CD4-positive, CD25-positive, alpha-beta regulatory T cell (primary cell): ENCODE results near the gene SLC28A1. TPM values are rescaled to one million over a fixed set of nuclear protein-coding genes. Genes with fewer than 3 reads are reported as not detected.
A peak's percentile ranks its signal among the peaks of the same experiment; 100 is the strongest.

Experiments used
- ATAC-seq, 2 donors: fragments of 150-1000 bp; cut with Tn5 transposase; one replicate each; pipeline ENCODE4 v1.10.0; 2021; ENCODE audit warnings: low read depth in 2 of 2, moderate number of reproducible peaks in 2 of 2, moderate library complexity in 1 of 2
- DNase-seq, 3 donors: peaks; one replicate each; pipeline versions ENCODE4 v3.0.0 to v3.0.0-alpha.2; 2012 to 2022; ENCODE audit warnings: mixed read lengths in 1 of 3
- H3K27ac ChIP-seq: one replicate; pipeline ENCODE4 v1.7.0; 2013; ENCODE audit warnings: mild to moderate bottlenecking, low read length; ENCODE audit not compliant: insufficient read depth, poor library complexity, severe bottlenecking
- H3K27me3 ChIP-seq: one replicate; pipeline ENCODE4 v1.7.0; 2013; ENCODE audit warnings: low read length; ENCODE audit not compliant: control insufficient read depth, insufficient read depth
- H3K36me3 ChIP-seq: one replicate; pipeline ENCODE4 v1.7.0; 2013; ENCODE audit warnings: mild to moderate bottlenecking, low read length, moderate library complexity; ENCODE audit not compliant: control insufficient read depth, insufficient read depth
- H3K4me1 ChIP-seq: 2 replicates; pipeline ENCODE4 v1.7.0; 2013; ENCODE audit warnings: mild to moderate bottlenecking, low read length; ENCODE audit not compliant: insufficient read depth, control insufficient read depth, poor library complexity, severe bottlenecking
- H3K4me3 ChIP-seq: one replicate; pipeline ENCODE4 v1.7.0; 2013; ENCODE audit warnings: low read depth, mild to moderate bottlenecking, low read length, moderate library complexity
- H3K9me3 ChIP-seq, 2 experiments: 1 replicate in 1 of 2; 2 replicates in 1 of 2; pipeline ENCODE4 v1.7.0; 2013; ENCODE audit warnings: low read length in 2 of 2, mild to moderate bottlenecking in 1 of 2, moderate library complexity in 1 of 2; ENCODE audit not compliant: control insufficient read depth in 2 of 2
- H3K27ac Mint-ChIP-seq, 3 donors: one replicate each; pipeline ENCODE4 v1.8.0; 2020 to 2022; ENCODE audit warnings: mild to moderate bottlenecking in 3 of 3, mixed read lengths in 3 of 3, moderate library complexity in 2 of 3
- H3K27me3 Mint-ChIP-seq: one replicate; pipeline ENCODE4 v1.8.0; 2022; ENCODE audit warnings: mild to moderate bottlenecking, mixed read lengths
- H3K36me3 Mint-ChIP-seq: one replicate; pipeline ENCODE4 v1.8.0; 2020; ENCODE audit warnings: mixed read lengths
- H3K4me1 Mint-ChIP-seq, 4 donors: one replicate each; pipeline ENCODE4 v1.8.0; 2020 to 2022; ENCODE audit warnings: mixed read lengths in 4 of 4, mild to moderate bottlenecking in 1 of 4
- H3K4me3 Mint-ChIP-seq, 4 donors: one replicate each; pipeline ENCODE4 v1.8.0; 2020 to 2022; ENCODE audit warnings: mild to moderate bottlenecking in 4 of 4, mixed read lengths in 4 of 4, moderate library complexity in 3 of 4
- H3K9me3 Mint-ChIP-seq, 7 donors: one replicate each; pipeline ENCODE4 v1.8.0; 2020 to 2022; ENCODE audit warnings: mixed read lengths in 7 of 7, mild to moderate bottlenecking in 3 of 7, moderate library complexity in 2 of 7
- polyA plus RNA-seq, 4 donors: library from polyadenylated mRNA; unstranded; fragments of 300-500 nt; fragmentation: Illumina TruSeq; gene quantifications; one replicate each; pipeline ENCODE4 v1.2.3, GENCODE V29; 2021
- total RNA-seq: library from RNA; stranded (reverse); gene quantifications from one replicate; pipeline ENCODE4 v1.2.3, GENCODE V29; 2022

Gene SLC28A1
- total and polyA plus RNA-seq, 5 donors from 2014 or later: not detected

- no peak overlapping the region for H3K4me3 Mint-ChIP-seq
- H3K36me3 Mint-ChIP-seq: no peaks in the 10 kb centered on the region
- H3K27me3 Mint-ChIP-seq: peaks cover 34% of the 10 kb centered on the region
- no peak overlapping the region for H3K27ac ChIP-seq
- no peaks in the 10 kb centered on the region for H3K9me3 Mint-ChIP-seq
- peaks cover 5% of the 10 kb centered on the region for H3K27me3 ChIP-seq
- ATAC-seq (no peak), DNase-seq (no peak)
- H3K4me3 ChIP-seq: no peak overlapping the region
- peak overlapping the region in 1 of 3 donors; percentile 56 for H3K27ac Mint-ChIP-seq
- H3K36me3 ChIP-seq: no peaks in the 10 kb centered on the region
- peaks cover 4% of the 10 kb centered on the region for H3K4me1 ChIP-seq
- peaks cover 0 to 7% (median 0%) of the 10 kb centered on the region in 4 donors for H3K4me1 Mint-ChIP-seq
- H3K9me3 ChIP-seq: no peaks in the 10 kb centered on the region
Measured at GRCh38 chr15:84950570-84951111, 66.2 kb downstream of the SLC28A1 start.

DNA sequence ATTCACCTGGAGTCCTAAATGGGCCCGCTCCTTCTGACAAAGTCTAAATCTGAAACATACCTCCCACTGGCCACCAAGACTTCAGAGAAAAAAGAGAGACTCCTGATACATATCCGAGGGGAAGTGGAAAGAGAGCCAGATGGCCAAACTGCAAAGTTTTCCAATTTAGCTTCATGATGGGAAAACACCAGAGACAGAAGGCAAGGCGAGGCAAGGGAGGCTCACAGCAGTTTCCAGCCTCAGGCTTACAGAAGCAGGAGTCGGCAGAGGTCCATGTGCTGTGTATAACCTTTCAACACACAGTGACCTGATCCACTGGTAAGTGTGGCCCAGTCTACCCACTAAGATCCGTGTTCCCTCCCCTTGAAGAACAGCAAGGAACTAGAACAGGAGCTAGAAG, 67.3 kb downstream of the SLC28A1 start:
- ATAC-seq (no peak), DNase-seq (no peak)
- Mint-ChIP-seq H3K4me1 (peaks cover 0 to 13% (median 5%) of the 10 kb centered on the region in 4 donors), H3K4me3 (no peak overlapping the region), H3K9me3 (peaks cover 0 to 2% (median 0%) of the 10 kb centered on the region in 7 donors), H3K27me3 (peaks cover 42% of the 10 kb centered on the region), H3K27ac (no peak overlapping the region), H3K36me3 (no peaks in the 10 kb centered on the region)
- H3K27me3 ChIP-seq: peaks cover 8% of the 10 kb centered on the region
- H3K4me1 ChIP-seq: peaks cover 5% of the 10 kb centered on the region
- H3K4me3 ChIP-seq: no peak overlapping the region
- H3K36me3 ChIP-seq: no peaks in the 10 kb centered on the region
- no peaks in the 10 kb centered on the region for H3K9me3 ChIP-seq
- H3K27ac ChIP-seq: no peak overlapping the region

GRCh38 chr15:84953136-84953535, 68.7 kb downstream of the SLC28A1 start:
- Mint-ChIP-seq H3K27ac (no peak overlapping the region), H3K36me3 (no peaks in the 10 kb centered on the region), H3K27me3 (peaks cover 42% of the 10 kb centered on the region), H3K4me3 (no peak overlapping the region), H3K4me1 (peaks cover 0 to 13% (median 5%) of the 10 kb centered on the region in 4 donors), H3K9me3 (peaks cover 0 to 2% (median 0%) of the 10 kb centered on the region in 7 donors)
- Histone ChIP-seq H3K36me3 (no peaks in the 10 kb centered on the region), H3K27ac (no peak overlapping the region), H3K4me3 (no peak overlapping the region), H3K4me1 (peaks cover 5% of the 10 kb centered on the region), H3K27me3 (peaks cover 5% of the 10 kb centered on the region), H3K9me3 (no peaks in the 10 kb centered on the region)
- no peak for DNase-seq
- no peak for ATAC-seq

DNA sequence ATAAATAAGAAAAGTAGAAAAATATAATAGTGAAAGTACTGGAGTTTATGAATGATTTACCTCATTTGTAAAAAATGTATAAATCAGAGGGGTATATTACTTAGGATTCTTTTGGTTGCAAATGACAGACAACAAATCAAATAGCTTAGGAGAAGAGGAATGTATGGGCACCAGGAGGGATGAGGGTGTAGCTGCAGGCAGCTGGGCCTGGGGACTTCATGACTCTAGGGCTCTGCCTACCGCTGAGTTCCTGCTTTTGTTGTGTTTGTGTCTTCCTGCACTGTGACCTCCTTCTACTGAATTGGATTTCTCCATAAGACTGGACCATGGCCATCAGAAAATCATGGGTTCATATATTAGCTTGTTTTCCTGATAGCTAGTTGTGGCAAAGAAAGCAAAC, 69.3 kb downstream of the SLC28A1 start:
- no peak overlapping the region for H3K4me3 Mint-ChIP-seq
- no peaks in the 10 kb centered on the region for H3K36me3 ChIP-seq
- ATAC-seq (no peak), DNase-seq (no peak)
- H3K9me3 Mint-ChIP-seq: peaks cover 0 to 2% (median 0%) of the 10 kb centered on the region in 7 donors
- peaks cover 42% of the 10 kb centered on the region for H3K27me3 Mint-ChIP-seq
- H3K9me3 ChIP-seq: no peaks in the 10 kb centered on the region
- no peaks in the 10 kb centered on the region for H3K36me3 Mint-ChIP-seq
- H3K4me3 ChIP-seq: no peak overlapping the region
- peaks cover 5% of the 10 kb centered on the region for H3K4me1 ChIP-seq
- no peak overlapping the region for H3K27ac ChIP-seq
- peaks cover 5% of the 10 kb centered on the region for H3K27me3 ChIP-seq
- H3K27ac Mint-ChIP-seq: no peak overlapping the region
- H3K4me1 Mint-ChIP-seq: peaks cover 0 to 13% (median 5%) of the 10 kb centered on the region in 4 donors

DNA sequence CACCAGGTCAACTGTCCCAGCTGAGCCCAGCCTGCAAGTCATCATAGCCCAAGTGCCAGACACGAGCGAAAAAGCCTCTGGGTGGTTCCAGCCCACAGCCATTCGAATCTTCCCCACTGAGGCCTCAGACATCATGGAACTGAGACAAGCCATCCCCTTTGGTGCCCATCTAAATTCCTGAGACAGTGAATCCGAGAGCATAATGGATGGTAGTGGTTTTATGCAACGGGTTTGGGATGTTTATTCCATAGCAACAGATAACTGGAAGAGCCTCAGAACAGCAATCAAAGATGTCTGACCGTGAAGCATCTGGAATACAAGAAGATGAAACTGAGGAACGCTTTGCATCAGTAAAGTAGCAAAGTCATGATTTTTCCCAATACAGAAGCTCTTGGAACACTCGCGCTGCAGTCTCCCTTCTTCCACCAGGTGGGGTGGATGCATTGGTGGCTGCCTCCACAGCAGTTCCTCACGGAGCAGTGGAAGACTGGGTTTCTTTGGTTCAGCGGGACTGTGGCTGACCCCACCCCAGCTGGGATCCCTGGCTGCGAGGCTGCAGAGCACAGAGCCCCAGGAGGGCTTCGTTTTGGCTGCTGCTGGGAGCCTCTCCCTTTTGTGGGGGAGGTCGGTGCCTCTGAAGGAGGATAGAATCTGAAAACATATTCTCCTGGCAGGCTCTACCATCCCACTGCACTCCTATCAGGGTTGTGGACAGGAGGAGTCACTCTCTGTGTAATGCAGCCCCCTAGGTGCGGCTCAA, 70.8 kb downstream of the SLC28A1 start:
- no peaks in the 10 kb centered on the region for H3K36me3 Mint-ChIP-seq
- peak; percentile 44 to 45 for ATAC-seq
- Histone ChIP-seq H3K4me1 (peaks cover 5% of the 10 kb centered on the region), H3K36me3 (no peaks in the 10 kb centered on the region), H3K27me3 (peaks cover 3% of the 10 kb centered on the region), H3K4me3 (no peak overlapping the region), H3K9me3 (no peaks in the 10 kb centered on the region), H3K27ac (no peak overlapping the region)
- H3K4me3 Mint-ChIP-seq: peak overlapping the region in 2 of 4 donors; percentile 27 to 52
- peaks cover 0 to 2% (median 0%) of the 10 kb centered on the region in 7 donors for H3K9me3 Mint-ChIP-seq
- H3K27ac Mint-ChIP-seq: no peak overlapping the region
- DNase-seq: peak; percentile 21 to 32 (median 24)
- peaks cover 0 to 13% (median 8%) of the 10 kb centered on the region in 4 donors for H3K4me1 Mint-ChIP-seq
- H3K27me3 Mint-ChIP-seq: peaks cover 42% of the 10 kb centered on the region

- no peak overlapping the region for H3K27ac ChIP-seq
- ATAC-seq (no peak), DNase-seq (no peak)
- peaks cover 5% of the 10 kb centered on the region for H3K4me1 ChIP-seq
- Mint-ChIP-seq H3K27me3 (peaks cover 36% of the 10 kb centered on the region), H3K4me1 (peaks cover 0 to 13% (median 9%) of the 10 kb centered on the region in 4 donors), H3K4me3 (no peak overlapping the region), H3K9me3 (peaks cover 0 to 2% (median 0%) of the 10 kb centered on the region in 7 donors), H3K36me3 (no peaks in the 10 kb centered on the region), H3K27ac (no peak overlapping the region)
- H3K4me3 ChIP-seq: no peak overlapping the region
- peaks cover 3% of the 10 kb centered on the region for H3K27me3 ChIP-seq
- H3K9me3 ChIP-seq: no peaks in the 10 kb centered on the region
- no peaks in the 10 kb centered on the region for H3K36me3 ChIP-seq
Measured at GRCh38 chr15:84956199-84956598, 71.7 kb downstream of the SLC28A1 start.

GRCh38 chr15:84960391-84961113, 76.1 kb downstream of the SLC28A1 start:
- H3K27ac Mint-ChIP-seq: no peak overlapping the region
- peaks cover 5% of the 10 kb centered on the region for H3K27me3 ChIP-seq
- peaks cover 0 to 12% (median 7%) of the 10 kb centered on the region in 4 donors for H3K4me1 Mint-ChIP-seq
- H3K4me3 Mint-ChIP-seq: no peak overlapping the region
- peaks cover 7% of the 10 kb centered on the region for H3K36me3 Mint-ChIP-seq
- peaks cover 0 to 6% (median 0%) of the 10 kb centered on the region in 7 donors for H3K9me3 Mint-ChIP-seq
- no peak overlapping the region for H3K4me3 ChIP-seq
- no peaks in the 10 kb centered on the region for H3K9me3 ChIP-seq
- H3K27ac ChIP-seq: no peak overlapping the region
- H3K36me3 ChIP-seq: no peaks in the 10 kb centered on the region
- H3K27me3 Mint-ChIP-seq: peaks cover 37% of the 10 kb centered on the region
- DNase-seq: no peak
- H3K4me1 ChIP-seq: peaks cover 2% of the 10 kb centered on the region
- no peak for ATAC-seq
